HL-60/S4 treated with phorbol 12-myristate 13-acetate at 8.2 ng/mL for 4 days and 3 days (cell line): Measurements from ENCODE around the gene MLLT1.

Source experiments
- in situ Hi-C: fragments of 300-500 bp; cut with MboI; formaldehyde crosslinking; loops from 2 replicates; pipeline ENCODE4 v1.15.0; 2022; ENCODE audit warnings: low sequenced_read_pairs

Gene MLLT1, protein sequence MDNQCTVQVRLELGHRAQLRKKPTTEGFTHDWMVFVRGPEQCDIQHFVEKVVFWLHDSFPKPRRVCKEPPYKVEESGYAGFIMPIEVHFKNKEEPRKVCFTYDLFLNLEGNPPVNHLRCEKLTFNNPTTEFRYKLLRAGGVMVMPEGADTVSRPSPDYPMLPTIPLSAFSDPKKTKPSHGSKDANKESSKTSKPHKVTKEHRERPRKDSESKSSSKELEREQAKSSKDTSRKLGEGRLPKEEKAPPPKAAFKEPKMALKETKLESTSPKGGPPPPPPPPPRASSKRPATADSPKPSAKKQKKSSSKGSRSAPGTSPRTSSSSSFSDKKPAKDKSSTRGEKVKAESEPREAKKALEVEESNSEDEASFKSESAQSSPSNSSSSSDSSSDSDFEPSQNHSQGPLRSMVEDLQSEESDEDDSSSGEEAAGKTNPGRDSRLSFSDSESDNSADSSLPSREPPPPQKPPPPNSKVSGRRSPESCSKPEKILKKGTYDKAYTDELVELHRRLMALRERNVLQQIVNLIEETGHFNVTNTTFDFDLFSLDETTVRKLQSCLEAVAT

DNA sequence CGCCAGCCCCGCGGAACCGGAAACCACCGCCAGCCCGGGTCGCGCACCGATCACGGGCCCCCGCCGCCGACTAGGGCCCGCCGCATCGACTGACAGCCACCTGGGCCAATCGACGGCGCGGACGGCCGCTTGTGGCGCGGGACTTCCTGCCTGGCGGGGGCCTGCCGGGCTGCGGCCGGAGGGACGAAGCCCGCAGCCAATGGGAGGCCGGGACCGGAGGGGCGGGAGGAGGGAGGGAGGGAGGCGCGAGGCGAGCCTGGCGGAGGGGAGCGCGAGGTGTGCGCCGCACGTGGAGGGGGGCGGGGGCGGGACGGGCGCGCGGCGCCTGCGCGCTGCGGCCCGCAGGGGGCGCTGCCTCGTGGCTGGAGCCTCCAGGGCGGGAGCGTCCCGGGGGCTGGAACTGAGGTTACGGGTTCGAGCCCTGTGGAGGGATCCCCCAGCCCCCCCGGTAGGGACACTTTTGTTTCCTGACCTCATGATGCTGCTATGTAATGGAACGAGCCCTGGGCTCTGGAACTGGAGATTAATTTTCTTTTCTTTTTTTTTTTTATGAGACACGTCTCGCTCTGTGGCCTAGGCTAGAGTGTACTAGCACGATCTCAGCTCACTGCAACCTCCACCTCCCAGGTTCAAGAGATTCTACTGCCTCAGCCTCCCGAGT lies at the start of gene MLLT1:
Gene MLLT1, minus strand, starts transcription at position 45 of the 661 bp plus-strand sequence. CDS start 191 bp downstream, outside the sequence.
- in situ Hi-C loops: loop anchor here (25.0 kb wide), 1 partner anchor 118 kb away; no protein-coding TSS in a partner anchor

DNA sequence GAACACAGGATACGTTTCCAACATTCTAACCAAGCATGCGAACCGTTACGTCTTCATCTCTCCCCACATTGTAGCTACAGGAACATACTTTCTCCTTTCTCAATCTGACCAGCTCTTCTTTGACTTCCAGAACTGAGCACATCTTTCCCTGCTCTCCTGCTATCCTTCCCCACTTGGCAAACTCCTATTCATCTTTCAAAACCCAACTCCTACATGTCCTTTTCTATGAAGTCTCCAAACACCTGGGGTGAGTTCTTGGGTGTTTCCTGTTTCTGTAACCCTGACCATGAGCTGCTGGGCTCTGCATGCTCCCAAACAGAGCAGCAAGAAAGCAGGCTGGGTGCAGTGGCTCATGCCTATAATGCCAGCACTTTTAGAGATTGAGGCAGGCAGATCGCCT lies 47.0 kb upstream of the MLLT1 start:
- in situ Hi-C loops: no loop called here

DNA sequence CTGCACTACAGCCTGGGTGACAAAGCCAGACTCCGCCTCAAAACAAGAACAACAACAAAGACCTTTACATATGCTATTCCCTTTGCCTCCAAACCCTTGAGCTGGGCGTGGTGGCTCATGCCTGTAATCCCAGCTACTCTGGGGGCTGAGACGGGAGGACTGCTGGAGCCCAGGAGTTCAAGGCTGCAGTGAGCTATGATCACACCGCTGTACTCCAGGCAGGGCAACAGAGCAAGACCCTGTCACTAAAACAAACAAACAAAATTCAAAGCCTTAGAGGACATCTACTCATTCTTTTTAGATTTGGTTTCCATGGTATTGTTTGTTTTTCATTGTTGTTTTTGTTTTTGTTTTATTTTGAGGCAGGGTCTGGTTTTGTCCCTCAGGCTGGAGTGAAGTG lies 45.8 kb upstream of the MLLT1 start:
- in situ Hi-C loops: no loop called here

DNA sequence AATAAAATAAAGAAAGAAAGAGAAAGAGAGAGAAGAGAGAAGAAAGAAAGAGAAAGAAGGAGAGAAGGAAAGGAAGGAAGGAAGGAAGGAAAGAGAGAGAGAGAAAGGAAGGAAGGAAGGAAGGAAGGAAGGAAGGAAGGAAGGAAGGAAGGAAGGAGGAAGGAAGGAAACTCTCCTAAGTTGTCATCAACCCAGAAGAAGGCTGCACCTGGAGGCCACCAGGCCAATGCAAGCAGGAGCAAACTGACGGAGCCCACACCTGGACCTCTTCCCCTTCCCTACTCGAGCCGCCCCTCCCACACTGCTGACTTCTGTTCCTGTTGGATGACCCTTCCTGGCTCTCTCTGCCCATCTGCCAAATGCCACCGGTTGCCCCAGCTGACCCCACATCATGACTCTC lies 45.0 kb upstream of the MLLT1 start:
- in situ Hi-C loops: loop anchor here (25.0 kb wide), 1 partner anchor 287 kb away; no protein-coding TSS in a partner anchor

DNA sequence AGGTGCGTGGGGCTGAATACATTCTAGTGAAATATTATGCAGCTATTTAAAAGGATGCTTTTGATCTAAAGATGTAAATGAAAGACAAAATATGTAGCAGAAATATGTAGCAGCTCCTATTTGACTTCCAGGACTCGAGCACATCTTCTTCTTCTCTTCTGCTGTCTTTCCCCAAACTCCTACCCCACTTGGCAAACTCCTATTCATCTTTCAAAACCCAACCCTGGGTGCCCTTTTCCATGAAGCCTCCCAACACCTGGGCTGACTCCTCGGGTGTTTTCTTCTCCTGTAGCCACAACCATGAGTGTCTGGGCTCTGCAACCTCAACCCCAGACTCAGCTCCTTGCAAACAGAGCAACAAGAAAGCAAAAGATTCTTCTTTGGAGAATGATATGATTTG lies 42.5 kb upstream of the MLLT1 start:
- in situ Hi-C loops: loop anchor here (25.0 kb wide), 1 partner anchor 285 kb away; no protein-coding TSS in a partner anchor

DNA sequence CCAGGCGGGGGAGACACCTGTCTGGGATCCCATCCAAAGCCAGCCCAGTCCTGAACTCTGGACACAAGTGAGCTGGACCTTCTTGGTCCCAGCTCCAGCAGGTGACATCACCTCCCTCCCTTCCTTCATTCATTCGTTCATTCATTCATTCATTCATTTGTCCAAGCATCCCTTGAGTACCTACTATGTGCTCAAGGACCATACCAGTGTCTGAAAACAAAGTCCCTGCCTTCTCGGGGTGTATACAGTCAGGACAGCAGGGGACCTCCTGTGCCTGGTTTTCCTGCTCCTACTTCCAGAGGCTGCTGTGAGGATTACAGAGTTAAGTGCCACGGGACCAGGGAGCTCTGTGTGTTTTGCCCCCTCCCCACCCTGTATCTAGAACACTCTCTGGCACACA lies 39.6 kb upstream of the MLLT1 start:
- in situ Hi-C loops: loop anchor here (25.0 kb wide), 1 partner anchor 282 kb away; no protein-coding TSS in a partner anchor

DNA sequence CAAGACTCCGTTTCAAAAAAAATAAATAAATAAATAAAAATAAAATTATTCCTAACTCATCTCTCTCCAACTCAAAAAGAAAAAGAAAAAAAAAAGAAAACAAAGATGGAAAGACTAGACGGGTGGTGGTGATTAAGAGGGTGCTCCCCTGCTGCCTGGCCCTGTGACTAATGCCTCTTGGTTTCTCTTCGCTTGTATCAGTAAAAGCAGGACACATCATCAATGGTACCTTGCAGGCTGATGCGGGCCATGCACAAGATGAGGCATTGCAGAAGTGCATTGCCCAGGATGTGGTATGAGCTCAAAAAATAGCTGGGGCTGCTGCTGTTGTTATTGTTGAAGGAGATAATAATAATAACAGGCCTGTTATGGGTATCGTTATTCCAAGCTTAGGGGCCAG lies 39.0 kb upstream of the MLLT1 start:
- in situ Hi-C loops: loop anchor here (25.0 kb wide), 1 partner anchor 281 kb away; no protein-coding TSS in a partner anchor

DNA sequence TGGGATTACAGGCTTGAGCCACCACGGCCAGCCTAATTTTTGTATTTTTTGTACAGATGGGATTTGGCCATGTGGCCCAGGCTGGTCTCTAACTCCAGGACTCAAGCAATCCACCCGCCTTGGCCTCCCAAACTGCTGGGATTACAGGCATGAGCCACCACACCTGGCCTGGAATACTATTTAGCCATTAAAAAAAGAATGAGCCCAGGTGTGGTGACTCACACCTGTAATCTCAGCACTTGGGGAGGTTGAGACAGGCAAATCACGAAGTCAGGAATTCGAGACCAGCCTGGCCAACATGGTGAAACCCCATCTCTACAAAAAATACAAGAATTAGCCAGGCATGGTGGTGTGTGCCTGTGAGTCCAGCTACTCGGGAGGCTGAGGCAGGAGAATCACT lies 35.9 kb upstream of the MLLT1 start:
- in situ Hi-C loops: loop anchor here (25.0 kb wide), 1 partner anchor 278 kb away; no protein-coding TSS in a partner anchor

DNA sequence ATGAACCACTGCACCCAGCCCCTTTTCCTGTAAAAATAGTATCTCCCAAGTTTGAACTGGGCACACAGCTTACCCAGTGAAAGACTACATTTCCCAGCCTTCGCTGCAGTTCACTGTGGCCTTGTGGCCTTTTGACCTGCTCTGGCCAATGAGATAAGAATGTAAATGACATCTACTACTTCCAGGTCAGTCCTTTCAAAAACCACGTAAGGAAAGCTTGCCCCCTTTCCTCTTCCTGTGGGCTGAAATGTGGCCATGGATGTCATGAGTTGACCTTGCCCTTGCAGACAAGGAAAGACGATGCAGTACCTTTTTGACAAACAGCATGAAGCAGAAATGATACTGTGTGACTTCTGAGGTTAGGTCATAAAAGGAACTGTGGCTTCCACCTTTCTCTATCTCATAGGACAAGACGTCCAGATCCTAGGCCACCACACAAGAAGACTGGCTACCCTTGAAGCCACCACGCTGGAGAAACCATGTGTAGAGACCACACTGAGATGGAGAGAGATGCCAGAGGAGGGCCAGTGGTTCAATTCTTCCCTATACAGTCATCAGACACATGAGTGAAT lies 33.7 kb upstream of the MLLT1 start:
- in situ Hi-C loops: loop anchor here (25.0 kb wide), 1 partner anchor 276 kb away; no protein-coding TSS in a partner anchor

DNA sequence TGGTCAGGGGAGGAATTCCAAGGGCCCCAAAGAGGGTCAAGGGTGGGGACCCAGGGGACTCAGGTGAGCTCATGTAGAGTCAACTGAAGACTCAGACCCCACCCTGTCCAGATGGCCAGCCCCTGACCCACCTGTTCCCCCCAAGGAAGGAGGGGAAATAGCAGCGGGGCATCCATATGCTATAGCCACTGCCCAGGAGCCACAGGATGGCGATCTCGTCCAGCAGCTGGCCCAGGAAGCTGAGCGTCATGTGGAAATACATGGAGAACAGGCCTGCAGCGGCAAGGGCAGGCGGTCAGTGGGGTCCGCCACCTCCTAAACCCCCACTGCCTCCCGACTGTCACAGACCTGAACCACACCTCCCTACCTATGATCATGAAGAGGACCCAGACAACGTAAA lies 32.2 kb upstream of the MLLT1 start:
- in situ Hi-C loops: loop anchor here (25.0 kb wide), 1 partner anchor 275 kb away; no protein-coding TSS in a partner anchor

DNA sequence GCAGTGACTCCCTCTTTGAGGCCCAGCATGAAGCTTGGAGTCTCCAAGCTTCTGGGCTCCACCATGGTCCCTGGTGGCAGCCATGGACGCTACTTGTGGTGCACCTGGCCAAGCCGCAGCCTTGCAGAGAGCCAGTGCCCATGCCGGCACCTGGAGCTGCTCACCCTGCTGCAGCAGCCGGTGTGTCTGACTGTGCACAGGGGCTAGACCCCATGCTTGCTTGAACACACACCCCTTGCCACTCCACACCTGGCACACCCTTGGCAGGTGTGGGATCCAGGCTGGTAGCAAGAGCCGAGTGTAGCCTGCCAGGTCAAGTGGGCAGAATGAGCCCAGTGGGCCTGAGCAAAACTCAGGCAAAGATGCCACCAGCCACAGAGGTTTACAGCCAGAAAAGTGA lies 18.6 kb upstream of the MLLT1 start:
- in situ Hi-C loops: loop anchor here (25.0 kb wide), 1 partner anchor 136 kb away; no protein-coding TSS in a partner anchor

DNA sequence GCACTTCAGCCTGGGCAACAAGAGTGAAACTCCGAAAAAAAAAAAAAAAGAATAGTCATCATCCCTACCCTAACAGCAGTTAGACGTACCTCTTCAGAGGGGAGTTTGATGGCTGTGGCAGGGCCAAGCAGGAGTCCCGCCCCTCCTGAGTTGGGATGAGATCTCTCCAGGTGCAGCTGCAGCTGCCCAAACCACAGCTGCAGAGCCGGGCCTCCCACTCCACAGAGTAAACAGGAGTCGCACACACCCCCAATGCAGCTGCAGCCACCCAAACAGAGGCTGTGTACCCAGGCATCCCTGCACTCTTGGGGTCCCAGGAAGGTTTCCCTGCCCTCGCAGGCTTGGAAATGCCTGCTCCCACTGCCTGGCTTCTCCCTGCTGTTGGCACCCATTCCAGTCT lies 17.4 kb upstream of the MLLT1 start:
- in situ Hi-C loops: loop anchor here (25.0 kb wide), 1 partner anchor 135 kb away; no protein-coding TSS in a partner anchor

DNA sequence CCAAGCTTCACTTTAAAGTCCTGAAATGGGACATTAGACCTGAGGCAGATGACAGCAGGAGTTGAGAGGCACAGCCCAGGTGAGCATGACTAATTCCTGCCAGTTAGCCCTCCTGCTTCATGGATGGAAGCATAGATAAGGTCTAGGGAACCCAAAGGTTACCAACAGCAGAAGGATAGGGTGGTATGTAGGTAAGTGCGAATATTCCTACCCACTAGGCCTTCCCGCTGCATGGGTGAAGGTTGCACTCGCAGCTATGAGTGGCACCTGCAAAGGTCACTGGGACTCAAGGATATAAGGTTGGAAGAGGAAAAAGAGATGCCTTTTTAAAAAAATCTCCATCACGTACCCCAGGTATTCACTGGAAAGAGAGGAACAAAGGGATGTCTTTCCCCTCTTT lies 12.2 kb upstream of the MLLT1 start:
- in situ Hi-C loops: loop anchor here (25.0 kb wide), 1 partner anchor 130 kb away; no protein-coding TSS in a partner anchor

DNA sequence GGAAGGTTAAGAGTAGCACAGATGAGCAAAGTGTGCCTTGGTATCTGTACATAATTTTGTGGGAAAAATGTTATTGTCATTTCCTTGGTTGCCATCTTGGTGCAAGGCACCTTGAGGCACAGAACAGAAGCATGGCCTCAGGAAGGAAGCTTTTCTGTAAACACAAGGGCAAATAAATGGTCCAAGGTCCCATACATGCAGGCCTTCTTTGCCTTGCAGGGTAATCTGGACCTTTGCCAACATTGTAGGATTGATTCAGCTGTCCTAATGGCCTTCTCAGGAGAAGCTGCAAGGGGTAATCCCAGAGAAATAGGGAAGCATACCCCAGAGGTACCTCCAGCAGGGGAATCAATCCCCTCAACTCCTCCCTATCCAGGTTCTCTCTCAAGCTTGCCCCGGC lies 9.0 kb upstream of the MLLT1 start:
- in situ Hi-C loops: loop anchor here (25.0 kb wide), 1 partner anchor 126 kb away; no protein-coding TSS in a partner anchor

DNA sequence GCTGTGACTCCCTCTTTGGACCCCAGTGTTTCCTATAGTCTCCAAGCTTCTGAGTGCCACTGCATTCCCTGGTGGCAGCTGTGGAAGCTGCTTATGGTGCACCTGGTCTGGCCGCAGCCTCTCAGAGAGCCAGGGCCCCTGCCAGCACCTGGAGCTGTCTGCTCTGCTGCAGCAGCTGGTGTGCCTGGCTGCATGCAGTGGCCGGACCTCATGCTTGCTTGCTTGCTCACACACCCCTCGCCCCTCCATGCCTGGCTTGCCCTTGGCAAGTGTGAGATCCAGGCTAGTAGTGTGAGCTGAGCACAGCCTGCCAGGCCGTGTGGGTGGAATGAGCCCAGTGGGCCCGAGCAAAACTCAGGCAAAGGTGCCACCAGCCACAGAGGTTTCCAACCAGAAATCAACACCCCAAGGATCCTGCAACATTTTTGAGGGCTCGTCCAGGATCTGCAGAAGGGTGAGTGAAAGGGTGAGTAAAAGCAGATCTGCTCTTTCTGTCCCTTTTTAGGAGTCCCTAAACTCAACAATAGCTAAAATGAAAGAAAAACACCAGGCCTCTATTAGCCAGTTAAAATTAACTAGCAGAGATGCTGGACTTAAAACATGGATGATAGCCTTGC lies 7.6 kb upstream of the MLLT1 start:
- in situ Hi-C loops: loop anchor here (25.0 kb wide), 1 partner anchor 125 kb away; no protein-coding TSS in a partner anchor

DNA sequence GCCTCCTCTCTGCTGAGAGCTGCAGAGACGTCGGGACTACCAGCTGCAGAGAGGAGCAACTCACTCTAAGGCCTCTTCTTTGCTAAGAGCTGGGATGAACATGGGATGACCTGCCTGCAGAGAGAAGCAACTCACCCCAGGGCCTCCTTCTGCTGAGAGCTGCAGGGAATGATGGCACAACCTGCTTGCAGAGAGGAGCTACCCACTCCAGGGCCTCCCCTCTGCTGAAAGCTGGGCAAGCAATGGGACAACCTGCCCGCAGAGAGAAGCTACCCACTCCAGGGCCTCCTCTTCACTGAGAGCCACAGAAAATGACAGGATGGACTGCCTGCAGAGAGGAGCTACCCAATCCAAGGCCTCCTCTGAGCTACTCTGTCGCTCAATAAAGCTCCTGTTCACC lies 6.9 kb upstream of the MLLT1 start:
- in situ Hi-C loops: loop anchor here (25.0 kb wide), 1 partner anchor 124 kb away; no protein-coding TSS in a partner anchor

DNA sequence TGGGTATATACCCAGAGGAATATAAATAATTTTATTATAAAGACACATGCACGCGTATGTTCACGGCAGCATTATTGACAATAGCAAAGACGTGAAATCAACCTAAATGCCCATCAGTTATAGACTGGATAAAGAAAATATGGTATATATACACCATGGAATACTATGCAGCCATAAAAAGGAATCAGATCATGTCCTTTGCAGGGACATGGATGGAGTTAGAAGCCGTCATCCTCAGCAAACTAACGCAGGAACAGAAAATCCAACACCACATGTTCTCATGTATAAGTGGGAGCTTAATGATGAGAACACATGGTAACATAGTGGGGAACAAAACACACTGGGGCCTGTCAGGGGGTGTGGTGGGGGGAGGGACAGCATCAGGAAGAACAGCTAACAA lies 2.6 kb upstream of the MLLT1 start:
- in situ Hi-C loops: loop anchor here (25.0 kb wide), 1 partner anchor 120 kb away; no protein-coding TSS in a partner anchor

DNA sequence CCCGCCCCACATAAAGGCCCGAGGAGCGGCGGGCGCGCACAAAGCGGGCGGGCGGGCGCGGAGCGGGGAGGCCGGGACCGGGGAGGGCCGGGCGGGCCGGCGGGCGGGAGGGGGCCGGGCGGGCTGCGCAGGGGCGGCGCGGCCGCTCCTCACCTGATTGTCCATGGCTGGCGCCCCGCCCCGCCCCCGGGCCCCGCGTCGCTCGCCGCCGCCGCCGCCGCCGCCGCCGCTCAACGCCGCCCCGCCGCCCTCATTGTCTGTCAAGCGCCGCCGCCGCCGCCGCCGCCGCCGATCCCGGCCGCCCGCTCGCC lies 200 bp downstream of the MLLT1 start:
- in situ Hi-C loops: loop anchor here (25.0 kb wide), 1 partner anchor 117 kb away; no protein-coding TSS in a partner anchor

DNA sequence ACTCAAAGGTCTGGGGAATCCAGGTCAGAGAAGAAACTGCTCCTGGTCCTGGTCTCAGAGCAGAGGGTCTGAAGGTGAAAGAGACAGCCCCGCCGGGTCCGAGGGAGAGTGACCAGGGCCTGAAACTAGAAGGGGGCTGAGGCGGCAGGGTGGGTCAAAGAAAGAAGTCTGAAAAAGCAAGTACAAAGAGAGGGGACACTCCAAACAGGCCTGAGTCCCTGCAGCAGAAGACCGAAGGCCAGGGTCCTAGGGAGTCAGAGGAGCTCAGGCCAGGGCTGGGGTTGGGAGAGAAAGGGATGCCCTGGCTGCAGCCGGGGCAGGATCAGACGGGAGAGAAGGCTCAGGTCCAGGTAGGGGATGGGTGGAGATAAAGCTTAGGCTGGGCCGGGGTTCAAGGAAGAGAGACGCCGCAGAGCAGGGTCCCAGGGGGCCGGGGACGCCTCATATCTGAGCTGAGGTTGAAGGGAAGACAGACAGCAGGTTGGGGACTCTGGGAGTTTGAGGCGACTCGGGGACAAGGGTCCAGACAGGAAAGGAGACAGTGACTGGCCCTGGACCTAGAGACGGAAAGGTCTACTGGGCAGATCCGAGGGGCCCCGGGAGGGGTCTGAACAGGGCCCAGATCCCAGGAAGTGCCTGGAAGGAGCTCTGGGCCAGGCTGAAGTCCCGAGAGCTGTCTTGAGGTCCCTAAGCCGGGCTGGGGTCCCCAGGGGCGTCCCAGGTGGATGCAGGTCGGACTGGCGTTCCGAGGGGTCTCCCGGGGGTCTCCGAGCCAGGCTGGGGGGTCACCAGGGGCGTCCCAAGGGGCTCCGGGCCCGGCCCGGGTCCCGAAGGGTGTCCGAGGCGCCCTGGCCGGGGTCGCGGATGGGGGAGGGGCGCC lies 795 bp downstream of the MLLT1 start:
- in situ Hi-C loops: loop anchor here (25.0 kb wide), 1 partner anchor 117 kb away; no protein-coding TSS in a partner anchor
